Stimulated activated naive CD8-positive, alpha-beta T cell treated with anti-CD3 and anti-CD28 coated beads, Interleukin-15, amount 100 ng/mL, for 72 hours (primary cell): Measurements from ENCODE around the gene CLASRP.
A peak's percentile ranks its signal among the peaks of the same experiment; 100 is the strongest.
"Not testable (repeated sequence)": the region's sequence is repeated elsewhere in the genome, so short reads cannot be mapped to it uniquely, and the experiment has no call there.

Source experiments
- ATAC-seq: fragments of 150-1000 bp; cut with Tn5 transposase; 2 replicates; pipeline ENCODE4 v1.10.0; 2021; ENCODE audit warnings: mild to moderate bottlenecking, moderate library complexity
- DNase-seq, 2 donors: peaks; one replicate each; pipeline ENCODE4 v3.0.0; 2021 to 2022
- H3K27ac Mint-ChIP-seq, 2 donors: one replicate each; pipeline ENCODE4 v1.8.0; 2022; ENCODE audit warnings: mild to moderate bottlenecking in 2 of 2, mixed read lengths in 2 of 2, moderate library complexity in 2 of 2
- H3K27me3 Mint-ChIP-seq: one replicate; pipeline ENCODE4 v1.8.0; 2022; ENCODE audit warnings: mixed read lengths
- H3K4me1 Mint-ChIP-seq: one replicate; pipeline ENCODE4 v1.8.0; 2022; ENCODE audit warnings: mild to moderate bottlenecking, mixed read lengths
- H3K4me3 Mint-ChIP-seq, 2 donors: one replicate each; pipeline ENCODE4 v1.8.0; 2022; ENCODE audit warnings: mild to moderate bottlenecking in 2 of 2, mixed read lengths in 2 of 2, moderate library complexity in 1 of 2
- H3K9me3 Mint-ChIP-seq, 2 donors: one replicate each; pipeline ENCODE4 v1.8.0; 2022; ENCODE audit warnings: mixed read lengths in 2 of 2

Gene CLASRP

DNA sequence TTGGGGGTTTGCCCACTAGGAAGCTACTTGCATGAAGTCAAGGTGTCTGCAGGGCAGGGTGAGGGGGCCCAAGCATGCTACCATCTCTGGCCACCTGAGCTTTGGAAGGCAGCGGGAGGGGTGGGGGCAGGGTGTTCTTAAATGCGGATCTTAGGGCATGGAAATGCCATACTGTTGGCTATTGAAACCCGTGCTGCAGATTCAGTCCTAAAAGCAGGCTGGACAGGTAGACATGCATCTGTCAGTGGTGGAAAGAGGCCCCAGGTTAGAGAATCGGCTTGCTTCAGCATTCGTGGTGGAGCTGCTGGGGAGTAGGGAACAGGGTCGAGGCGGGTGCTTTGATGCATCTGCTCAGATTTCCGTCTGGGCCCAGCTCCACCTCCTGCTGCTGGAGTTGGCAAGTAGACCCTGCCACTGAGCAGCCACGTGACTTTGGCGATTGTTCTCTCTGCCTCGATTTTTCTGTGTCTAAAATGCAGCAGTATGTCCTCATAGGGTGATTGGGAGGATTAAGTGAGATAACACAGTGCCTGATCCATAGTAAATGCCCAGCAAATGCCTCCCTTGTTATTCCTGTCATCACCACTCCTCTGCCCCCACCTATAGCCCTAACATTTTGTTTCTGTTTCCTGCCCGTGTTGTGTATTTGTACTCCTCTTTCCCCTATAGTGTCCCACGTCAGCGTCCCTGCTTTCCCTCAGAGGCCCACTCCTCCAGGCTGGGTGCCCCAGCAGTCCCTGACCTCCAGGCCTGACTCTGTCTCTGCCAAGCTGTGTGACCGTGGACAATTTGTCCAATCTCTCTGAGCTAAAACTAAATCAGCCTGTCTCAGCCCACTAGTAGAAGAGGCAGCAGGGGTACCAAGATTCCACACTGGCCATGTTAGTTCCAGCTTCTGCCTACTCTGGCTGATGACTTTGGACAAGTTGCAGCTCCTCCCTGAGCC lies 59.9 kb downstream of the CLASRP start:
- H3K27me3 Mint-ChIP-seq = no peaks in the 10 kb centered on the region
- DNase-seq (no peak), ATAC-seq (no peak)

DNA sequence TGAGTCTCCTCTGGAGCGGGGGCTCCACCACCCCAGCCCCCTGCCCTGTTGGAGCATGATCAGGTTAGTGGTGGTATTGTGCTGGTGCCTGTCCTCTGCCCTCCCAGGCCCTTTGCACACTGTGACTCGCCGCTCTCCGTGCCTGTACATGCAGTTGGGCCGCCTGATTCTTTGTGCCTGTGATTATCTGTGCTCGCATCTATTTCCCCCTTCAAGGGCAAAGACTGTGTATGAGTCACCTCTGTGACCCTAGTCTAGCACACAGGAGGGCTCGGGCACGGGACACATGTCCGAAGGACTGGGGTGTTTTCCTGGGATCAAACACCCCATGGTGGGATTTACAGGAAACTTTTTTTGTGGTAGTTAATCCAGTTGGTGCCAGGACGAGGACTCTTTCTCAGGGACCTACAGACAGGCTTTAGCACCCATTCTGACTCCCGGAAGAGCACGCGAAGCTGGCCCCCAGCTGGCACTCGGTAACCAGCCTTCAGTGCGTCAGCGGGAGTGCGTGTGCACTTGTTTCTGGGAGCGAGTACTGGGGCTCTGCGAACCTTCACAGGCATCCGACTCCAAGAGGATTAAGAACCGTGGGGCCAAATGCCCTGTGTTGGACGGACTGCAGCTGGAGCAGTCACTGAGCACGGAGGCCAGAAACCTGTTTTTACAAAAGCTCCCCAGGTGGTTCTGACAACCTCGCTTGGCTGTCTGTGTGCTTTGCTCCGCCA lies 60.8 kb downstream of the CLASRP start:
- H3K9me3 Mint-ChIP-seq = no peaks in the 10 kb centered on the region
- DNase-seq = no peak
- H3K27ac Mint-ChIP-seq = no peak overlapping the region
- H3K4me1 Mint-ChIP-seq = peaks cover 95% of the 10 kb centered on the region
- no peak for ATAC-seq
- H3K4me3 Mint-ChIP-seq = no peak overlapping the region
- H3K27me3 Mint-ChIP-seq = no peaks in the 10 kb centered on the region

More for the DNA sequence above, 59.9 kb downstream of the CLASRP start:
- Mint-ChIP-seq H3K4me3 (no peak overlapping the region), H3K9me3 (no peaks in the 10 kb centered on the region), H3K27ac (peak overlapping the region in 1 of 2 donors; percentile 89), H3K4me1 (peaks cover 95% of the 10 kb centered on the region)

DNA sequence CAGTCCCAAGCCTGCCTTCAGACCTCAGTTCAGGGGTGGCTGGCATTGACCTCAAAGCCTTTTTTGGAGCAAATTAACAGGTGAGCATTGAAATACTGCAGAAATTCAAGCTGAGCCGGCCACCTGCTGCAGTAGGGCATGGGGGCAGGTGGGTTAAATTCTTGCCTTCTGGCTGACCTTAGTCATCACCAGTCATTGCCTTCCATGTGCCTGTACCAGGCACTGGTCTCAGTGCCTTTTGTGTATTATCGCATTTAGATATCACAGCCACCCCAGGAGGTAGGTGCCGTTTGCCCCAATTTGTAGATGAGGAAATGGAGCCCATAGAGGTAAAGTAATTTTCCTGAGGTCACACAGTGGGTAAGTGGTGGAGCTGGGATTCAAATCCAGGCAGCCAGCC lies 61.4 kb downstream of the CLASRP start:
- no peak for DNase-seq
- H3K9me3 Mint-ChIP-seq = no peaks in the 10 kb centered on the region
- ATAC-seq = no peak
- H3K27me3 Mint-ChIP-seq = no peaks in the 10 kb centered on the region
- no peak overlapping the region for H3K27ac Mint-ChIP-seq
- H3K4me3 Mint-ChIP-seq = no peak overlapping the region
- peaks cover 95% of the 10 kb centered on the region for H3K4me1 Mint-ChIP-seq

DNA sequence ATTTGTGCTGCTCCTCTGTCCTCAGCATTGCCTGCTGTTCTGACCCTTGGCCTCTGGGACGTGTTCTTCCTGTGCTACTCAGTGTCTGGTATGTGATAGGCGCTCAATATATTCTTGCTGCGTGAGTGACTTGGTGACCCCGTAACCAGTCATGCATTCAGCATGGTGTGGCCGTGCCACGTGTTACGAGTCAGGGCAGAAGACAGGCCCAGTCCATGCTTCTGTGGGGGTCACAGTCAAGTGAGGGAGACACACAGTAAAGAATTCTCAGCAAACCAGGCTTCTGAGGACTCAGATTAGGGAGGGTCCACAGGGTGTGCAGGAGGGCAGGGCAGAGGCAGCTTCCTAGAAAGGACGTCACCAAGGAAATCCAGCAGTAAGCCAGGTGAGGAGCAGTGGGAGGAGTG lies 62.0 kb downstream of the CLASRP start:
- H3K4me3 Mint-ChIP-seq = no peak overlapping the region
- H3K4me1 Mint-ChIP-seq = peaks cover 96% of the 10 kb centered on the region
- H3K27ac Mint-ChIP-seq = peak overlapping the region in 1 of 2 donors; percentile 28
- ATAC-seq (no peak), DNase-seq (no peak)
- no peaks in the 10 kb centered on the region for H3K27me3 Mint-ChIP-seq
- no peaks in the 10 kb centered on the region for H3K9me3 Mint-ChIP-seq

- ATAC-seq (no peak), DNase-seq (no peak)
- Mint-ChIP-seq H3K4me1 (peaks cover 87% of the 10 kb centered on the region), H3K27me3 (no peaks in the 10 kb centered on the region), H3K9me3 (no peaks in the 10 kb centered on the region), H3K27ac (no peak overlapping the region), H3K4me3 (no peak overlapping the region)
These were observed 63.0 kb downstream of the CLASRP start for GRCh38 chr19:45101806-45102205.

DNA sequence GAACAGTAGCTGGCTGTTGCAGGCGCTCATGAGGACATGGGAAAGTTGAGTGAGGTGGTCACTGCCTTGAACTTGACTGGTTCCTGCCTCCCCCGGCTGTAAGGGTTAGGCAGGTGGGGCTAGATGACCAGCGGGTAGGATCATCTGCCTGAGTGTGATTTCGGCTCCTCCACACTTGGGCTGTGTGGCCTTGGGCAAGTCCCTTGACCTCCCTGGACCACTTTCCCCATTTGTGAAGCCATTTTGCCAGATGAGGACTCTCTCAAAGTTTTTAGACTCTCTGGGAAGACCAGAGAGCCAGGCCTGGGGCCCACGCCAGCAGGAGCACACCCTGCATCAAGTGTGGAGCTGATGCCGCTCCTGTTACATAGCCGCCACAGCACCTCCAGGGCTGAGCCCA lies 63.6 kb downstream of the CLASRP start:
- Mint-ChIP-seq H3K9me3 (no peaks in the 10 kb centered on the region), H3K4me1 (peaks cover 80% of the 10 kb centered on the region), H3K27me3 (no peaks in the 10 kb centered on the region), H3K4me3 (no peak overlapping the region), H3K27ac (no peak overlapping the region)
- DNase-seq = no peak
- ATAC-seq = no peak

GRCh38 chr19:45103156-45103507 lies 64.3 kb downstream of the CLASRP start:
- Mint-ChIP-seq H3K4me3 (peak overlapping the region; percentile 32 to 58), H3K27ac (no peak overlapping the region), H3K4me1 (peaks cover 75% of the 10 kb centered on the region), H3K27me3 (no peaks in the 10 kb centered on the region), H3K9me3 (no peaks in the 10 kb centered on the region)
- peak in 1 of 2 donors; percentile 41 for DNase-seq
- ATAC-seq = peak; percentile 87

DNA sequence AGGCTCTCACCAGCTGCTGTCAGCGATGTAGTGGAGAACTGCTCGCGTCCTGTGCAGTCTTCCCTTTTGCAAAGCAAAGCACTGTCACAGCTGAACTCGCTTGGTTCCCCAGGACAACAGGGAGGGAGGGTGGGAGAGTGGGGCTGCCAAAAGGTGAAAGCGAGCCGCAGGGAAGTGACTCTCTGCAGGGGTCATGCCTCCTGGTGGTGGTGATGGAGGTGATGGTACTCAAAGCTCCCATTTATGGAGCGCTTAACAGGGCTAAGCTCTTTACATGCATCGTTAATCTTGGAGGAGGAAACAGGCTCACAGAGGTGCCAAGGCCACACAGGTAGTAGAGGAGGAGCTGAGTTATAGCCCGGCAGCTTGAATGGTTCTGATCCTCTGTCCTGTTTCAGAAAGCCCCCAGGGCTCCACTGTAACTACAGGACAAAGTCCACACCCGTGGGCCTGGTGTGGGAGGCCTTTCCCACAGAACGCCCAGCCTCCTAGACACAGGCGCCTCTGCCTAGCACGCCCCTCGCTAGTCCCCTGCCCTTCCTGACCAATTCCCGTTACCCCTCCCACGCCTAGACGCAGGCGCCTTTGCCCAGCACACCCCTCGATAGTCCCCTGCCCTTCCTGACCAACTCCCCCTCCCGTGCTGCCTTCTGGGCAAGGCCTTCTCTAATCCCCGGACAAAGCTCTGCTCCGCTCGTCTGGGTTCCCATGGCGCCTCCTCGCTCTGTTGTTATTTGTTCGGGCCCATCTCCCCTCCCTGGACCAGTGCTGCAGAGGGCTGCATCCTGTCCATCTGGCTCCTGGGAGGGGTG lies 64.9 kb downstream of the CLASRP start:
- peak overlapping the region; percentile 78 to 79 for H3K4me3 Mint-ChIP-seq
- ATAC-seq (peak; percentile 34), DNase-seq (no peak)
- no peaks in the 10 kb centered on the region for H3K27me3 Mint-ChIP-seq
- H3K27ac Mint-ChIP-seq = peak overlapping the region in 1 of 2 donors; percentile 30
- peaks cover 75% of the 10 kb centered on the region for H3K4me1 Mint-ChIP-seq
- no peaks in the 10 kb centered on the region for H3K9me3 Mint-ChIP-seq

- Mint-ChIP-seq H3K9me3 (no peaks in the 10 kb centered on the region), H3K4me3 (peak overlapping the region; percentile 78 to 79), H3K4me1 (peaks cover 75% of the 10 kb centered on the region), H3K27me3 (no peaks in the 10 kb centered on the region), H3K27ac (peak overlapping the region; percentile 69 to 94)
- ATAC-seq (peak; percentile 41), DNase-seq (peak in 1 of 2 donors; percentile 32)
These were observed 66.0 kb downstream of the CLASRP start for GRCh38 chr19:45104658-45105349.

GRCh38 chr19:45106363-45106762 lies 67.5 kb downstream of the CLASRP start:
- peaks cover 77% of the 10 kb centered on the region for H3K4me1 Mint-ChIP-seq
- ATAC-seq, DNase-seq, H3K4me3 Mint-ChIP-seq, H3K27me3 Mint-ChIP-seq, H3K27ac Mint-ChIP-seq, H3K9me3 Mint-ChIP-seq: not testable (repeated sequence)

GRCh38 chr19:45107621-45108150 lies 68.8 kb downstream of the CLASRP start:
- Mint-ChIP-seq H3K4me1 (peaks cover 79% of the 10 kb centered on the region), H3K27ac (no peak overlapping the region)
- no peak for ATAC-seq

GRCh38 chr19:45110851-45111266 lies 72.0 kb downstream of the CLASRP start:
- Mint-ChIP-seq H3K4me3 (peak overlapping the region in 1 of 2 donors; percentile 5), H3K27me3 (no peaks in the 10 kb centered on the region), H3K9me3 (no peaks in the 10 kb centered on the region), H3K27ac (no peak overlapping the region), H3K4me1 (peaks cover 76% of the 10 kb centered on the region)
- DNase-seq = no peak
- no peak for ATAC-seq

More at GRCh38 chr19:45107621-45108150, 68.8 kb downstream of the CLASRP start:
- DNase-seq = no peak
- H3K4me3 Mint-ChIP-seq = no peak overlapping the region
- H3K27me3 Mint-ChIP-seq = no peaks in the 10 kb centered on the region
- H3K9me3 Mint-ChIP-seq = no peaks in the 10 kb centered on the region

- Mint-ChIP-seq H3K4me1 (peaks cover 89% of the 10 kb centered on the region), H3K27ac (peak overlapping the region; percentile 25 to 48)
These were observed 73.4 kb downstream of the CLASRP start for GRCh38 chr19:45112111-45112827.

GRCh38 chr19:45113628-45114027 lies 74.8 kb downstream of the CLASRP start:
- H3K4me3 Mint-ChIP-seq = no peak overlapping the region
- peaks cover 97% of the 10 kb centered on the region for H3K4me1 Mint-ChIP-seq
- DNase-seq (no peak), ATAC-seq (no peak)
- H3K27me3 Mint-ChIP-seq = no peaks in the 10 kb centered on the region
- H3K9me3 Mint-ChIP-seq = no peaks in the 10 kb centered on the region
- H3K27ac Mint-ChIP-seq = no peak overlapping the region

More at GRCh38 chr19:45112111-45112827, 73.4 kb downstream of the CLASRP start:
- ATAC-seq (no peak), DNase-seq (no peak)
- no peaks in the 10 kb centered on the region for H3K9me3 Mint-ChIP-seq
- no peak overlapping the region for H3K4me3 Mint-ChIP-seq
- H3K27me3 Mint-ChIP-seq = no peaks in the 10 kb centered on the region
